SU-DHL-6 (cell line): ENCODE data around the gene SEMA3G.

Experiments used
- H2AFZ ChIP-seq: fragments of 200-600 bp; sonication (generic); 2 replicates; pipeline ENCODE4 v1.6.1; 2014; ENCODE audit warnings: low read depth, mild to moderate bottlenecking, moderate library complexity, mixed read lengths, antibody characterized with exemption, low read length; ENCODE audit not compliant: severe bottlenecking
- H3F3A ChIP-seq: fragments of 200-600 bp; shearing (Covaris generic); 2 replicates; pipeline ENCODE4 v1.6.0; 2016; ENCODE audit warnings: antibody characterized with exemption, mild to moderate bottlenecking; ENCODE audit not compliant: insufficient read depth
- H3K27ac ChIP-seq: fragments of 200-600 bp; sonication (generic); 2 replicates; pipeline ENCODE4 v1.5.1; 2016; ENCODE audit warnings: low read depth, mild to moderate bottlenecking, low read length, moderate library complexity, mixed read lengths
- H3K27me3 ChIP-seq: fragments of 200-600 bp; sonication (generic), shearing (Covaris generic); 2 replicates; pipeline ENCODE4 v1.6.0; 2014; ENCODE audit warnings: mild to moderate bottlenecking, low read length
- H3K36me3 ChIP-seq: fragments of 200-600 bp; sonication (generic); 2 replicates; pipeline ENCODE4 v1.6.1; 2014; ENCODE audit warnings: mild to moderate bottlenecking, low read length, mixed read lengths
- H3K4me2 ChIP-seq: fragments of 300-600, 200-600 bp; shearing (Covaris generic), sonication (generic); 2 replicates; pipeline ENCODE4 v1.6.0; 2014; ENCODE audit warnings: low read length, low read depth, mild to moderate bottlenecking; ENCODE audit not compliant: poor library complexity, severe bottlenecking
- H3K4me3 ChIP-seq: fragments of 200-600 bp; sonication (generic); 2 replicates; pipeline ENCODE4 v1.5.1; 2014; ENCODE audit warnings: antibody characterized with exemption, low read length, mild to moderate bottlenecking, mixed read lengths; ENCODE audit not compliant: insufficient read depth, poor library complexity, severe bottlenecking
- H3K79me2 ChIP-seq: fragments of 200-600 bp; sonication (generic); 2 replicates; pipeline ENCODE4 v1.6.1; 2014; ENCODE audit warnings: mild to moderate bottlenecking, low read length, moderate library complexity; ENCODE audit not compliant: insufficient read depth
- H3K9ac ChIP-seq: fragments of 200-600 bp; sonication (generic); 2 replicates; pipeline ENCODE4 v1.7.0; 2014; ENCODE audit warnings: mild to moderate bottlenecking, low read length
- H3K9me2 ChIP-seq: fragments of 200-600 bp; sonication (generic); replicated peaks from 2 replicates; pipeline ENCODE4 v1.6.1; 2014; ENCODE audit warnings: low read length; ENCODE audit not compliant: insufficient read depth
- H3K9me3 ChIP-seq: fragments of 200-600 bp; sonication (generic); 2 replicates; pipeline ENCODE4 v1.6.1; 2014; ENCODE audit warnings: low read length, mixed read lengths; ENCODE audit not compliant: insufficient read depth
- H4K20me1 ChIP-seq: fragments of 200-600 bp; sonication (generic); 2 replicates; pipeline ENCODE4 v1.6.1; 2014; ENCODE audit warnings: low read depth, mild to moderate bottlenecking, antibody characterized with exemption, low read length, moderate library complexity, mixed read lengths
- CTCF ChIP-seq: fragments of 200-600 bp; sonication (generic); IDR thresholded peaks from one replicate; pipeline ENCODE4 v1.5.1; 2017; ENCODE audit warnings: antibody characterized with exemption, mild to moderate bottlenecking, low read length, moderate library complexity; ENCODE audit not compliant: insufficient read depth, poor library complexity, severe bottlenecking
- EZH2phosphoT487 ChIP-seq: fragments of 200-600 bp; sonication (generic), shearing (Covaris generic); conservative IDR thresholded peaks from 2 replicates; pipeline ENCODE4 v1.6.1; 2018; ENCODE audit warnings: mild to moderate bottlenecking, antibody characterized with exemption, low read length, moderate library complexity, mixed read lengths

SEMA3G gene

GRCh38 chr3:52385157-52385556 is 59.7 kb downstream of the SEMA3G start:
- no peak overlapping the region for H3K4me2 ChIP-seq
- no peak overlapping the region for H3K9ac ChIP-seq
- H4K20me1 ChIP-seq = no peaks in the 10 kb centered on the region
- H3K9me2 ChIP-seq = no peaks in the 10 kb centered on the region
- no peaks in the 10 kb centered on the region for H3F3A ChIP-seq
- H3K36me3 ChIP-seq = no peaks in the 10 kb centered on the region
- H3K79me2 ChIP-seq = no peaks in the 10 kb centered on the region
- no peak overlapping the region for H3K4me3 ChIP-seq
- no peaks in the 10 kb centered on the region for H3K27me3 ChIP-seq
- no peak overlapping the region for H2AFZ ChIP-seq
- H3K27ac ChIP-seq = no peak overlapping the region
- TF ChIP-seq CTCF = peak; percentile 82
- no peak for TF ChIP-seq EZH2phosphoT487
- H3K9me3 ChIP-seq = no peaks in the 10 kb centered on the region

GRCh38 chr3:52384019-52384761 is 60.7 kb downstream of the SEMA3G start:
- H3K9ac ChIP-seq = no peak overlapping the region
- no peak overlapping the region for H3K4me3 ChIP-seq
- H3K27me3 ChIP-seq = no peaks in the 10 kb centered on the region
- no peaks in the 10 kb centered on the region for H3K9me3 ChIP-seq
- H2AFZ ChIP-seq = no peak overlapping the region
- no peak overlapping the region for H3K27ac ChIP-seq
- H4K20me1 ChIP-seq = no peaks in the 10 kb centered on the region
- H3K79me2 ChIP-seq = no peaks in the 10 kb centered on the region
- no peak overlapping the region for H3K4me2 ChIP-seq
- H3K36me3 ChIP-seq = no peaks in the 10 kb centered on the region
- TF ChIP-seq CTCF (no peak), EZH2phosphoT487 (no peak)
- H3F3A ChIP-seq = no peaks in the 10 kb centered on the region
- H3K9me2 ChIP-seq = no peaks in the 10 kb centered on the region

GRCh38 chr3:52383446-52383845 is 61.5 kb downstream of the SEMA3G start:
- H3K36me3 ChIP-seq = no peaks in the 10 kb centered on the region
- no peaks in the 10 kb centered on the region for H3K9me3 ChIP-seq
- H3K27me3 ChIP-seq = no peaks in the 10 kb centered on the region
- H4K20me1 ChIP-seq = no peaks in the 10 kb centered on the region
- no peak for TF ChIP-seq EZH2phosphoT487
- no peak for TF ChIP-seq CTCF
- no peak overlapping the region for H3K9ac ChIP-seq
- H3F3A ChIP-seq = no peaks in the 10 kb centered on the region
- H3K4me3 ChIP-seq = no peak overlapping the region
- no peak overlapping the region for H2AFZ ChIP-seq
- H3K27ac ChIP-seq = no peak overlapping the region
- H3K9me2 ChIP-seq = no peaks in the 10 kb centered on the region
- no peaks in the 10 kb centered on the region for H3K79me2 ChIP-seq
- H3K4me2 ChIP-seq = no peak overlapping the region
